ENCODE measurements around the gene TLE1.

DNA sequence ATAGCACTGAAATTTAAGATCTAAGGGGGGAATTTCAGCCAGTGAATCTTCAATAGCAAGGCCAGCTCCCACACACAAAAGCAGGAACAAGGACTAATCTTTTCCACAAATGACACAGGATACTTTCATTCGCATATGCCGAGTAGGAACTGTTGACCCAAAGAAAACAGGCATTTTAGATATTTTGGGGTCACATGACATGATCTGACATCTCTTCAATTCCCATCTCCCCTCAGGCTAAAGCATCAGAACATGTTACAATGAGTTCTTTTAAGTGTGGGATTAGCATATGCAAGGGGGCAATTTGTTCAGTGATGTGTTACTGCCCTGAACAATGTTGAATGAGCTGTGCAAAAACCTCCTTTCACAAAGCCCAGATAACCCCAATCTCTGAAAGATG is 68.2 kb downstream of the TLE1 start:
- TF ChIP-seq, protein P1, sequence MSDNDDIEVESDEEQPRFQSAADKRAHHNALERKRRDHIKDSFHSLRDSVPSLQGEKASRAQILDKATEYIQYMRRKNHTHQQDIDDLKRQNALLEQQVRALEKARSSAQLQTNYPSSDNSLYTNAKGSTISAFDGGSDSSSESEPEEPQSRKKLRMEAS (IDR thresholded peaks at IDR 0.05; ENCODE audit: low read depth, low read length) = no peak
- TF ChIP-seq POLR2A (IDR thresholded peaks at IDR 0.05; ENCODE audit: low read depth, low read length) (no peak), MYC (IDR thresholded peaks at IDR 0.05; ENCODE audit: insufficient read depth, insufficient read length, insufficient replicate concordance, low read length, severe bottlenecking) (no peak), ATF7 (IDR thresholded peaks at IDR 0.05; ENCODE audit: low read depth) (no peak), POLR2AphosphoS5 (IDR thresholded peaks at IDR 0.05; ENCODE audit: low read length) (no peak), CREM (IDR thresholded peaks at IDR 0.05; ENCODE audit: low read depth) (no peak), NR2C1 (IDR thresholded peaks at IDR 0.05) (no peak), TARDBP (IDR thresholded peaks at IDR 0.05; ENCODE audit: borderline replicate concordance) (no peak), SP1 (IDR thresholded peaks at IDR 0.05; ENCODE audit: low read depth, low read length) (no peak), REST (IDR thresholded peaks at IDR 0.05; ENCODE audit: low read depth, low read length) (no peak)
- TF ChIP-seq, protein P2, sequence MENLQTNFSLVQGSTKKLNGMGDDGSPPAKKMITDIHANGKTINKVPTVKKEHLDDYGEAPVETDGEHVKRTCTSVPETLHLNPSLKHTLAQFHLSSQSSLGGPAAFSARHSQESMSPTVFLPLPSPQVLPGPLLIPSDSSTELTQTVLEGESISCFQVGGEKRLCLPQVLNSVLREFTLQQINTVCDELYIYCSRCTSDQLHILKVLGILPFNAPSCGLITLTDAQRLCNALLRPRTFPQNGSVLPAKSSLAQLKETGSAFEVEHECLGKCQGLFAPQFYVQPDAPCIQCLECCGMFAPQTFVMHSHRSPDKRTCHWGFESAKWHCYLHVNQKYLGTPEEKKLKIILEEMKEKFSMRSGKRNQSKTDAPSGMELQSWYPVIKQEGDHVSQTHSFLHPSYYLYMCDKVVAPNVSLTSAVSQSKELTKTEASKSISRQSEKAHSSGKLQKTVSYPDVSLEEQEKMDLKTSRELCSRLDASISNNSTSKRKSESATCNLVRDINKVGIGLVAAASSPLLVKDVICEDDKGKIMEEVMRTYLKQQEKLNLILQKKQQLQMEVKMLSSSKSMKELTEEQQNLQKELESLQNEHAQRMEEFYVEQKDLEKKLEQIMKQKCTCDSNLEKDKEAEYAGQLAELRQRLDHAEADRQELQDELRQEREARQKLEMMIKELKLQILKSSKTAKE (IDR thresholded peaks at IDR 0.05; ENCODE audit: low read depth, poor library complexity, severe bottlenecking) = no peak

Data from GM12878 (cell line).